ENCODE data around the gene NUP210L. TPM values are rescaled to one million over a fixed set of nuclear protein-coding genes. Genes with fewer than 3 reads are reported as not detected.

NUP210L gene
- total RNA-seq, 4 donors from 2014 or later = 0.13 to 0.38 (median 0.22) TPM; not detected in 1

GRCh38 chr1:153963030-153963849, 191.6 kb downstream of the NUP210L start, which contains the start of gene SLC39A1:
SLC39A1 (minus strand) TSS chr1:153963537; CDS start chr1:153962715, 822 bp downstream.
- peak within 1 kb of the TSS; percentile 74 to 98 (median 94) for H3K27ac ChIP-seq
- H3K9me3 ChIP-seq = no peaks in the 10 kb centered on the region
- 0 to 1% methylated on average over 23 to 30 of the region's 54 CpGs for WGBS, 2 donors
- intact Hi-C loops (cut with DNase I) = no loop called here
- peaks cover 35 to 44% of the 10 kb centered on the region in 2 donors for H3K4me1 ChIP-seq
- no peaks in the 10 kb centered on the region for H3K27me3 ChIP-seq
- H3K36me3 ChIP-seq = peaks cover 0 to 9% of the 10 kb centered on the region in 2 donors
- TF ChIP-seq CTCF (IDR thresholded peaks at IDR 0.05) = no peak
- TF ChIP-seq POLR2A (IDR thresholded peaks at IDR 0.05) = peak; percentile 15 to 88
- DNase-seq = peak; percentile 99 to 100
- H3K4me3 ChIP-seq (replicated peaks in 1 of 3) = peak within 1 kb of the TSS; percentile 31 to 79 (median 59)

- TF ChIP-seq POLR2A (IDR thresholded peaks at IDR 0.05) (no peak), CTCF (IDR thresholded peaks at IDR 0.05) (no peak)
- Histone ChIP-seq H3K4me3 (replicated peaks in 1 of 3) (peak overlapping the region; percentile 11 to 79 (median 59)), H3K27me3 (no peaks in the 10 kb centered on the region), H3K9me3 (no peaks in the 10 kb centered on the region), H3K27ac (peak overlapping the region; percentile 74 to 98 (median 94)), H3K4me1 (peaks cover 39 to 40% of the 10 kb centered on the region in 2 donors), H3K36me3 (peaks cover 0 to 9% of the 10 kb centered on the region in 2 donors)
- 40 to 49% methylated on average over 16 of the region's 16 CpGs for WGBS, 2 donors
- intact Hi-C loops (cut with DNase I) = no loop called here
- peak; percentile 35 to 37 for DNase-seq
Measured at GRCh38 chr1:153962088-153963029, 192.5 kb downstream of the NUP210L start.

- no peak overlapping the region for H3K4me3 ChIP-seq (replicated peaks in 1 of 3)
- no peaks in the 10 kb centered on the region for H3K27me3 ChIP-seq
- H3K36me3 ChIP-seq = peaks cover 0 to 9% of the 10 kb centered on the region in 2 donors
- H3K4me1 ChIP-seq = peaks cover 41 to 48% of the 10 kb centered on the region in 2 donors
- intact Hi-C loops (cut with DNase I) = no loop called here
- H3K9me3 ChIP-seq = no peaks in the 10 kb centered on the region
- H3K27ac ChIP-seq = peak overlapping the region in 1 of 3 donors; percentile 98
- TF ChIP-seq CTCF (IDR thresholded peaks at IDR 0.05) = no peak
- TF ChIP-seq POLR2A (IDR thresholded peaks at IDR 0.05) = no peak
- WGBS, 2 donors = 77 to 87% methylated on average over 4 of the region's 4 CpGs
- DNase-seq = no peak
Measured at GRCh38 chr1:153961421-153961820, 193.5 kb downstream of the NUP210L start.

GRCh38 chr1:153960206-153960605, 194.7 kb downstream of the NUP210L start:
- WGBS, 2 donors = 83 to 97% methylated on average over 1 to 11 of the region's 11 CpGs
- intact Hi-C loops (cut with DNase I) = no loop called here
- Histone ChIP-seq H3K27me3 (no peaks in the 10 kb centered on the region), H3K4me1 (peaks cover 40 to 52% of the 10 kb centered on the region in 2 donors), H3K27ac (no peak overlapping the region), H3K9me3 (no peaks in the 10 kb centered on the region), H3K36me3 (peaks cover 0 to 9% of the 10 kb centered on the region in 2 donors), H3K4me3 (replicated peaks in 1 of 3) (no peak overlapping the region)
- DNase-seq = no peak
- no peak for TF ChIP-seq CTCF (IDR thresholded peaks at IDR 0.05)
- no peak for TF ChIP-seq POLR2A (IDR thresholded peaks at IDR 0.05)

Data from thyroid gland (tissue), 4 donors.